Measurements from ENCODE around the gene THRB.
"Not testable (repeated sequence)": the region's sequence is repeated elsewhere in the genome, so short reads cannot be mapped to it uniquely, and the experiment has no call there.

GRCh38 chr3:24413662-24414061 lies 81.0 kb downstream of the THRB start:
- TF ChIP-seq, protein P1, sequence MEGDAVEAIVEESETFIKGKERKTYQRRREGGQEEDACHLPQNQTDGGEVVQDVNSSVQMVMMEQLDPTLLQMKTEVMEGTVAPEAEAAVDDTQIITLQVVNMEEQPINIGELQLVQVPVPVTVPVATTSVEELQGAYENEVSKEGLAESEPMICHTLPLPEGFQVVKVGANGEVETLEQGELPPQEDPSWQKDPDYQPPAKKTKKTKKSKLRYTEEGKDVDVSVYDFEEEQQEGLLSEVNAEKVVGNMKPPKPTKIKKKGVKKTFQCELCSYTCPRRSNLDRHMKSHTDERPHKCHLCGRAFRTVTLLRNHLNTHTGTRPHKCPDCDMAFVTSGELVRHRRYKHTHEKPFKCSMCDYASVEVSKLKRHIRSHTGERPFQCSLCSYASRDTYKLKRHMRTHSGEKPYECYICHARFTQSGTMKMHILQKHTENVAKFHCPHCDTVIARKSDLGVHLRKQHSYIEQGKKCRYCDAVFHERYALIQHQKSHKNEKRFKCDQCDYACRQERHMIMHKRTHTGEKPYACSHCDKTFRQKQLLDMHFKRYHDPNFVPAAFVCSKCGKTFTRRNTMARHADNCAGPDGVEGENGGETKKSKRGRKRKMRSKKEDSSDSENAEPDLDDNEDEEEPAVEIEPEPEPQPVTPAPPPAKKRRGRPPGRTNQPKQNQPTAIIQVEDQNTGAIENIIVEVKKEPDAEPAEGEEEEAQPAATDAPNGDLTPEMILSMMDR (IDR thresholded peaks at IDR 0.05) = not testable (repeated sequence)
- not testable (repeated sequence) for TF ChIP-seq POLR2A (IDR thresholded peaks at IDR 0.05)
